Activated CD4-positive, alpha-beta T cell treated with anti-CD3 and anti-CD28 coated beads, Interleukin-2, amount 50 U/mL, for 48 hours (primary cell): ENCODE measurements around the gene KLHDC7B.
"Not testable (repeated sequence)": the region's sequence is repeated elsewhere in the genome, so short reads cannot be mapped to it uniquely, and the experiment has no call there.

Source experiments
- DNase-seq, 2 experiments: peaks; one replicate each; pipeline ENCODE4 v3.0.0-alpha.2; 2020

The KLHDC7B gene

DNA sequence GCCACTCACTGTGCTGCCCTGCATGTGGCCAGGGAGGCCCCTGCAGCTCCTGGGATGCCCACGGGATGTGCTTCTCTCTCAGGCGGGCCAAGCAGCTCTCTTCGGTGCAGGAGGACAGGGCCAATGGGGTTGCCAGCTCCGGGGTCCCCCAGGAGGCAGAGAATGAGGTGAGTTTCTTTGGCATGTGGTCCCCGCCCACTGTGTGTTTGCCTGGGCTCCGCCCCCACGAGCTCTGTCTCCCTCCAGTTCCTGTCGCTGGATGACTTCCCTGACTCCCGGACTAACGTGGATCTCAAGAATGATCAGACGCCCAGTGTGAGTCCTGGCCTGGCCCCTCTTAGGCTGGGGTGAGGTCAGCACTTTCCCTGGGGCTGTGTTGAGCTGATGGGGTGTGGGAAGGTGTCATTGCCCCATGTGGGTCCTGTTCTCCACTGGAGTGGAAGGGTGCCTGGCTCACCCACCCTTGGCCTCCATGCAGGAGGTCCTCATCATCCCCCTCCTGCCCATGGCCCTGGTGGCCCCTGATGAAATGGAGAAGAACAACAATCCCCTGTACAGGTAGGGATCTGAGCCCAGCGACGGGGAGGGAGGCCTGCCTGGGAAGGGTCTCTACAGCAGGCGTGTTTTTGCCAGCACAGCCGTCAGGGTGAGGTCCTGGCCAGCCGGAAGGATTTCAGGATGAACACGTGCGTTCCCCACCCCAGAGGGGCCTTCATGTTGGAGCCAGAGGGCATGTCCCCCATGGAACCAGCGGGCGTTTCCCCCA, 28.0 kb upstream of the KLHDC7B start:
- DNase-seq, result no peak

DNA sequence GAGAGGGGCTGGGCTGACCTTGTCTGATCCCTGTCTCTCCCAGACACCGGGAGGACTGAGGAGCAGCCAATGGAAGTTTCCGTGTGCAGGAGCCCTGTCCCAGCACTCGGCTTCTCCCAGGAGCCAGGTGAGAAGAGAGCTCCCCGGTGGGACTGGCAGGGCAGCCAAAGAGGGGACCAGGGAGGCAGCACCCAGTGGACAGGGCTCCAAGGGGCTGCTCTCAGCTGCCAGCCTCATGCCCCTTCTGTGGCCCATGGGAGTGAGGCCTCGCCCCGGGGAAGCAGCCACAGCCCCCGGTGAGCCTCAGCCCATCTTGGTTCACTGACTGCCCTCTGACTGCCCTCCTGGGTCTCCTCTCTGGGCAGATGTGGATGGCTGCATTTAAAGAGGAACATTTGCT, 27.1 kb upstream of the KLHDC7B start:
- no peak for DNase-seq

DNA sequence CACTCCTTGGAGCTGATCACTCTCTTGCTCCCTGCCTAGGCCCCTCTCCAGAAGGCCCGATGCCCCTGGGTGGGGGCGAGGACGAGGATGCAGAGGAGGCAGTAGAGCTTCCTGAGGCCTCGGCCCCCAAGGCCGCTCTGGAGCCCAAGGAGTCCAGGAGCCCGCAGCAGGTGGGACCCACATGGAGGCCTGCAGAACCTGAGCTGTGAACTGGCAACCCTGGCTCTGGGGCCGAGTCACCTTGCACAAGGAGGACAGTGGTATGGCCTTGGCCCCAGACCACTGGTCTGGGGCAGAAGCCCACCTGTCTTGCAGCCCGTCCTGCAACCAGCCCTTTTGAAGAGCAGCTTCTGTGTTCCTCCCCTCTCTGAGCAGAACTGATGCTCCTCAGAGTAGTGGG, 26.5 kb upstream of the KLHDC7B start:
- no peak for DNase-seq

DNA sequence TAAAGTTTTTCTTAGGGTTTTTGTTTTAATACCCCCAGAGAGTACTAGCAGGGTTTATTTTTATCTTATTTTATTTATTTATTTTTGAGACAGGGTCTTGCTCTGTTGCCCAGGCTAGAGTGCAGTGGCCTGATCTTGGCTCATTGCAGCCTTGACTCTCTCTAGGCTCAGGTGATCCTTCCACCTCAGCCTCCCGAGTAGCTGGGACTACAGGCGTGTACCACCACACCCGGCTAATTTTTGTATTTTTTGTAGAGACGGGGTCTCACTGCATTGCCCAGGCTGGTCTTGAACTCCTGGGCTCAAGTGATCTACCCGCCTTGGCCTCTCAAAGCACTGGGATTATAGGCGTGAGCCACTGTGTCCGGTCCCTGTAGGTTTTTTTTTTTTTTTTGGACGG, 25.5 kb upstream of the KLHDC7B start:
- DNase-seq, result not testable (repeated sequence)

DNA sequence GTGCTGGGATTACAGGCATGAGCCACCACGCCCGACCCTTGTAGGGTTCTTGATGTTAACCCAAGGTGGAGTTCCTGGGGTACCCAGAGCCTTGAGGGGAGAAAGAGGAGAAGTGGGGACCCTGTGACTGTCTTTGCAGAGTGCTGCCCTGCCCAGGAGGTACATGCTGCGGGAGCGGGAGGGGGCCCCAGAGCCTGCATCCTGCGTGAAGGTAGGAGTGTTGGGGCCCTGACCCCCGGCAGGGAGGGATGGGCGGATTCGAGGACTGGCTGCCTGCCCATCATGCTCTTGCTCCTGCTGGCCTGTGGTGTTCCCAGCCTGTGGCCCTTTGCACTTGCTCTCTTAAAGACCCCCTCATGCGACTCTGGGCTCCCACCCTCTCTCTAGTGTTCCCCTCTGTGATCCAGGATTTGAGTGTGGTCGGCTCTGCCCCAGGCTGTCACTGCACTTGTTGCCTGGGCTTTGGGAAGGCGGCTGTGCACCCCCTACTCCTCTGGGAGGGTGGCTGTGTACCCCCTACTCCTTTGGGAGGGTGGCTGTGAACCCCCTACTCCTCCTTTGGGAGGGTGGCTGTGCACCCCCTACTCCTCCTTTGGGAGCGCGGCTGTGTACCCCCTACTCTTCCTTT, 24.8 kb upstream of the KLHDC7B start:
- DNase-seq, result no peak

DNA sequence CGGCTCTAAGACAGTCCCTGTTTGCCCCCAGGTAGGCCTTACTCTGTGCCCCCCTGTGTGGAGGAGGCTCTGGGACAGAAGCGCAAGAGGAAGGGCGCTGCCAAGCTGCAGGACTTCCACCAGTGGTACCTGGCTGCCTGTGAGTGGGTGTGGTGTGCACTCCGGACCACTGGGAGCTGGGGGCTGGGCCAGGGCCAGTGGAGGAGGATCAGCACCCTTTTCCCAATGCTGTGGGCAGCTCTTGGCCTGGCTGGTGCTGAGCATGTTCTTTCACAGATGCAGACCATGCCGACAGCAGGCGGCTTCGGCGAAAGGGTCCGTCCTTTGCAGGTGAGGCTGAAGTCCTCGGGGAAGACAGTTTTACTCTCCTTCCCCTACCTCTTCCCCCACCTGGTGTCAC, 24.0 kb upstream of the KLHDC7B start:
- no peak for DNase-seq

DNA sequence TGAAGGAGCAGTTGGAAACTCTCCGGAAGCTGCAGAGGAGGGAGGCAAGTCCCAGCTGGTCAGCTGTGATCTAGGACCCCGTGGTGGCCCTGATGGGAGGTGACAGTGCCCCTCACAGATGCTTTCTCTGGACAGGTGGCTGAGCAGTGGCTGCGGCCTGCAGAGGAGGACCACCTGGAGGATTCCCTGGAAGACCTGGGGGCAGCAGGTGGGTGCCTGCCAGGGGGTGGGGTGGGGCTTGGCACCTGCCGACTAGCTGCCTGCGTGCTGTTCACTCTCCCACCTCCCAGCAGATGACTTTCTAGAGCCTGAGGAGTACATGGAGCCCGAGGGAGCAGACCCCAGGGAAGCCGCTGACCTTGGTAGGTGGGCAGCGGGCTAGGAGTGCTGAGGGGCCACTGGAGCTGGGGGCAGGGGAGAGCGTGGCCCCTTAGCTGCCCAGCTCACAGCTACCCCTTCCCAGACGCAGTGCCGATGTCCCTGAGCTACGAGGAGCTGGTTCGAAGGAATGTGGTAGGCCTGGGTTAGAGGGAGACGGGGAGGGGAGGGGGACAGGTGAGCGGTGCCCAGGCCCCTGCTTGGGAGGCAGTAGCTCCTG, 23.4 kb upstream of the KLHDC7B start:
- no peak for DNase-seq

DNA sequence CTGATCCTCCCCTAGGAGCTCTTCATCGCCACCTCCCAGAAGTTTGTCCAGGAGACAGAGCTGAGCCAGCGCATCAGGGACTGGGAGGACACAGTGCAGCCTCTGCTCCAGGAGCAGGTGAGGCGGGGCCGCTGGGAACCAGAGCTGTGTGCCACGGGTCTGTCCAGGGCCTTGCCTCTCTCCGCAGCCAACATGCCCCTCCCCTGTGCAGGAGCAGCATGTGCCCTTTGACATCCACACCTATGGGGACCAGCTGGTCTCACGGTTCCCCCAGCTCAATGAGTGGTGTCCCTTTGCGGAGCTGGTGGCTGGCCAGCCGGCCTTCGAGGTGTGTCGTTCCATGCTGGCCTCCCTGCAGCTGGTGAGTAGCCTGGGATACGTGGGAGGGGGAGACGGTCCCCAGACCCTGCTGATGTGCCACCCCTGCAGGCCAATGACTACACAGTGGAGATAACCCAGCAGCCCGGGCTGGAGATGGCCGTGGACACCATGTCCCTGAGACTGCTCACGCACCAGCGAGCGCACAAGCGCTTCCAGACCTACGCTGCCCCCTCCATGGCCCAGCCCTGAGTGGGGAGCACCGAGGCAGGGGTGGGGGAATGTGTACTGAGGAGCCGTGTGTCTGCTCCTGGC, 22.8 kb upstream of the KLHDC7B start:
- no peak for DNase-seq

DNA sequence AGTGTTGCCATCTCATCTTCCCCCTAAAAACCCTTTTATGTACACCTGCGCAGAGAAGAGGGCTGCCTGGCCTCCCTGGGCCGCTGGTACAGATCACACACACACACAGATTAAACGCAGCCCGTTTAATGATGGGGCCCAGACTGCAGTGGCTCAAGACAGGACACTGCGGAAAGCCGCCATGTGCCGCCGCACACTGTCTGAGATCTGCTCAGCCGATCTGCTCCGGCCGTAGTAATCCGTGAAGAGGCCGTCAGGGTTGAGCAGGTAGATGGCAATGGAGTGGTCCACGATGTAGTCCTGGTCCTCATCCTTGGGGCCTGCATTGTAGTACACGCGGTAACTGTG, 22.3 kb upstream of the KLHDC7B start:
- no peak for DNase-seq

DNA sequence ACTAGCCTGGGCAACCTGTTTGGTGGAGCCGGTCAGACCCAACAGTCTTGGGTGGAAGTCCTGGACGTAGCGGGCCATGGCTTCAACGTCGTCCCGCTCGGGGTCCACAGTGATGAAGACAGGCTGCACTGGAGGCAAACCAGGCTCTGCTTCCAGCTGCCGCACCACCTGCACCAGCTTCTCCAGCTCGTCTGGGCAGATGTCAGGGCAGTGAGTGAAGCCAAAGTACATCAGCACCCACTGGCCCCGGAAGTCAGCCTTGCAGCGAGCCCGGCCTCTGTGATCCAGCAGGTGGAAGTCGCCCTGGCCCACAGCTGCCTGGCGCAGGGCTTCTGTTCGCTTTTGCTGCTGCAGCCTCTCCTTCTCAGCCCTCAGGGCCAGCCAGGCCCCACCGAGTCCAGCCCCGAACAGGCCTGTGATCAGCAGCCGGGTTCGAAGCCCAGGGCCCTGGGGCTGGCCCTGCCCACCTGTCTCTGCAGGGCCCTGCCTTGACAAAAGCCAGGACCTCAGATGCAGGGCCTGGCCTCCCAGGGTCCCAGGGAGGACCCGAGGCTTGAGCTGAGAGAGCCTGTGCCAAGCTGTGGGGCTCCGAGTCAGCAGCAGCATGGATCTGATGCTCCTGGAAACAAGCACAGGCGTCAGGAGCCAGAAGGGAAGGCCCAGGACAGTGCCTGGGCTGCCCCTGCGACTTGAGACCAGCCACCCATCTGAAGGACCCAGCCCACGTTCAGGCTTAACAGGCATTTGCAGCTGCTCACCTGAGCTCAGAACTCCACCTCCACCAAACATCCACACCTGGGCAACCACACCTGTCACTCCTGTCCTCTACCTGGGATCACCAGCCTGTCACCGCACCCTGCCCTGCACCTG, 21.7 kb upstream of the KLHDC7B start:
- DNase-seq, result no peak

DNA sequence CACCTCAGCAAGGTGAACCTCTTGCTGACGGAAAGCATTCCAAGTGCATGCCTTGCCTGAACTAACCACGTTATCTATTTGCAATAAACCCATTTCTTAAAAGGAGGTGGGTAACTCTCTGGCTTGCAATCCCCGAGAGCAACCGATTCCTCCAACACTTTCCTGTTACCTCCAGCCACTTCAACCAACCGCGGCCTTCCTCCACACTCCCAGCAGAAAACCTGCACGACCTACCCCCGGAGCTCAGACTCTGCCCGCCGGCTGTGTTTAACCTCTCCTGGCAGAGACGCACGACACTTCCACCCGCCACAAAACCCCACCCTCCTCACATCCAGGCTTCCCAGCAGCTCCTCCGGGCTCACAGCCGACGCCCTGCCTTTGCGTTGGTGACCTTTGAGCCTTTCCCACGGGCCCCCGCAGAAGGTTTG, 21.0 kb upstream of the KLHDC7B start:
- DNase-seq, result no peak

DNA sequence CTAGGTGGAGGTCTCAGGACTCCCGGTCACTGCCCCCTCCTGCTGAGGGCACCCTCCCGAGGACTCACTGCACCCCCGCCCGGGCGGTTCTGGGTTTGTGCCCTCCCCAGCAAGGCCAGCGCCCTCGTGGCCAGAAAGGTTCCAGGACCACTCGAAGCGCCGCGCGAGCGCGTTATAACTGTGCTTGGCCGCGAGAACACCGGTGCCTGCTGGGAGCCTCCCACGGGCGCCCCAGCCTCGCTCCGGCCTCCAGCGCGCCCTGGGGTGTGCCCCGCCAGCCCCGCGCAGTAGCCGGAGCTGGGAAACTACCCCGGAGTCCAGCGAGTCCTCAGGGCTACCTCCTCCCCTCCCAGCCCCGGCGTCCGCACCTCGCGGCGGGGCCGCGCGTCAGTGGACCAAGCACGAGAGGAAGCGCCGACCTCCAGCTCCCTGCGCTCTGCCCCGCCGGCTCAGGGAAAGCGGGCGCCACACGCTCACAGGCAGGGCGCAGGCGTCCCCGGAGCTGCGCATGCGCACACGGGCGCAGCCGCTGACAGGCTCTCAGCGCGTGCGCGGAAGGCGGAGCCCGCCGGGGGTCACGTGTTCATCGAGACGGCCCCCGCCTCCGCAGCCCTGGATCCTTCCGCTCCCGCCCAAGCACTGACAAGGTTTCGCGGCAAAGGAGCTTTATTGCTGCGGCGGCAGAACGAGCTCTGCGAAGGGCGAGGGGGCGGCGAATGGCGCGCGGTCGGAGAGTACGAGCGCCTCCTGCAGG, 20.4 kb upstream of the KLHDC7B start, which contains the start of gene SCO2:
TSS of gene SCO2 (minus strand) at position 495 of the 754 bp plus-strand sequence. CDS start 1,187 bp downstream, outside the sequence.
- peak; percentile 97 to 98 for DNase-seq

DNA sequence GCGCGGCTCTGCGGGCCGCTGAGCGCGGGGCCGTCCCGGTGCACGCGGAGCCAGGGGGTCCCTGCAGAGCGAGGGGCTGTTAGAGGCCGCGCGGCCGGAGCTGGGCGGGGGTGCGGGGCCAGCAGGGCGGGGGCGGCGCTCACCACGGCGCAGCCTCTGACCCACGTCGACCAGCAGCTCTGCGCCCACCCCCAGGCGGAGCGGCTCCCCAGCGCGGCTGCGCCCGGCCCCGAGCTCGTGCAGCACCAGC, 19.9 kb upstream of the KLHDC7B start:
- DNase-seq, result no peak

DNA sequence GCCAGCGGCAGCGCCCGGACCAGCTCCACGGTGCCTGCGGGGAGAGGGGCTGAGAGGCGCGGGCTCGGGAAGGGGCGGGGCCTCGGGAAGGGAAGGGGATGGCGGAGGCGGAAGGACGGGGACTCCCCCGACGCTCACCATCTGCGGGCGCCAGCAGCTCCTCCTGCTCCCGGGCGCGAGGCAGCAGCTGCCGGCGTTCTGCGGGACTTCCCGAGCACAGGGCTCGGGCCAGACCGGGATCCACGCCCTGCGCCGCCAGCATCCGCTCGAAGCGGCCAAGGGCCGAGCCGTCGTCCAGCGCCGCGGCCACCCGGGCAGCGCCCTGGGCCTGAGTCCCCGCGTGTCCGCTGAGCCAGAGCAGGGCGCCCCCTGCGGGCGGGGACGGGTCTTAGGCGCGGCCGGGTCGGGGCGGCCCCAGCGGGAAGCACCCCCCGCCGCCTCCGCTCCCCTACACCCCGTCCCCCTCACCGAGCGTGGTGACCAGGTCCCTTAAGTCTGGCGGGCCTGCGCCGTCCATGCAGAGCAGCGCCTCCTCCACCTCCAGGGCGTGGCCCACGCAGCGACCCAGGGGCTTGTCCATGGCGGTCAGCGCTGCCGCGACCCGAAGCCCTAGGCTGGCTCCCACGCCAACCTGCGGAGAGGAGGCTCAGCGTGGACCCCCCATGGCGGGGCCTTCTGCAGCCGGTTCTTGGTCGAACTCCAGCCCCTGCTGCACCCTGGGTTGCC, 19.4 kb upstream of the KLHDC7B start:
- DNase-seq, result peak; percentile 90 to 93

DNA sequence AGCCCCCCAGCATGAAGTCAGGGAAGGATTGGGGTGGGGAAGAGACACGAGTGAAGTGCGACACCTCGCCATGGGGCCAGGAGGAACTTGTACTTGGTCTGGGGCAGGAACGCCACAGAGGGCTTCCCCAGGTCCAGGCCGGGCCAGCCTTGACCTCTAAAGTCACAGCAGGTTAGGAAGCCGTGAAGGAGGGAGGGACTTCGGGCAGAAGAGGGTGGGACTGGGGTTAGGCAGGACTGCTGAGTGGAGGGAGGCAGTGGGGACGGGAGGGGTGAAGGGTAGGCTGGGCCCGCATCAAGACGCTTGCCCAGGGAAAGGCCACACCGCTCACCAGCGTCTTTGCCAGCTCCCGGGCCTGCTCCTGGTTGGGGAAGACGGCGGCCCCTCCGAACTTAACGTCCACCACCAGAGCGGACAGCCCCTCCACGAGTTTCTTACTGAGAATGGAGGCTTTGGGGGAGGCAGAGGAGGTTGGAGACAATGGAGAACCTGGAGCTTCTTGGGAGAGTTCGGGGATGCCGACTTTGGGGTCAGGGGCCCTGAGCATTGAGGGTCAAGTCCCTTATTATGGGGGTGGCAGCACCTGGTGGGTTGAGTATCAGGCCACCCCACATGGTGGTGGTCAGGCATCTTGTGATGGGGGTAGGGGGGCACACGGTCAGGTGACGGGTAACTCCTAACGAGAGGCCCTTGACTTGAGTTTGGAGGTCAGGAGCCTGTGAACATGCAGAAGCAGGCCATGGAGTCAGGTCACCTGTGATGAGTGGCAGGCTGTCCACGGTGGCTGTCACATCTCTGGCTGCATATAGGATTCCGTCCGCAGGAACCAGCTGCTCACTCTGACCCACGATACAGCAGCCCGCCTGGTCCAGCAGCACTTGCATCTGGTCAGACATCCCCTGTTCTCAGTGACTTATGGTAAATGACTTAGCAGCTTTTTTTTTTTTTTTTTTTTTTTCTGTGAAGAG, 18.6 kb upstream of the KLHDC7B start:
- peak; percentile 68 to 78 for DNase-seq

DNA sequence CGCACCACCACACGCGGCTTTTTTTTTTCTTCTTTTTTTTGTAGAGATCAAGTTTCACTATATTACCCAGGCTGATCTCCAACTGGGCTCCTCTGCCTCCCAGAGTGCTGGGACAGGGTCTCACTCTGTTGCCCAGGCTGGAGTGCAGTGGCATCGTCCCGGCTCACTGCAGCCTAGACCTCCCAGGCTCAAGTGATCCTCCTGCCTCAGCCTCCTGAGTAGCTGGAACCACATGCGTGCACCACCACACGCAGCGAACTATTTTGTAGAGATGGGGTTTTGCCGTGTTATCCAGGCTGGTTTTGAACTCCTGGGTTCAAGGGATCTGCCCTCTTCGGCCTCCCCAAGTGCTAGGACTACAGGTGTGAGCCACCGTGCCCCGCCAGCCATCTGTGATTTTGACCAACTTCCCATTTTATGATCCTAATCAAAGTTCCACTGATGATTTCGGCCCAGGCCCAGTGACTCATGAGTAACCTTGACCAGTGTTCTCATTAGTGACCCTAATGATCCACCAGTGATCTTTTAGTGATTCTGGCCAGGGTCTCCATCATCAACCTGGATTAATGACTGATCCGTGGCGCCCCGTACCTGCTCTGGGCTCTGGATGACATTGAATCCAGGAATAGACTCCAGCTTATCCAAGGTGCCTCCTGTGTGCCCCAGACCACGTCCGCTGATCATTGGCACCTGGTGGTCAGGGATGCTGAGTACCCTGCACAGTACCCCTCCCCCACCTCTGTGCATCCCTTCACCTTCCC, 17.6 kb upstream of the KLHDC7B start:
- DNase-seq, result no peak

DNA sequence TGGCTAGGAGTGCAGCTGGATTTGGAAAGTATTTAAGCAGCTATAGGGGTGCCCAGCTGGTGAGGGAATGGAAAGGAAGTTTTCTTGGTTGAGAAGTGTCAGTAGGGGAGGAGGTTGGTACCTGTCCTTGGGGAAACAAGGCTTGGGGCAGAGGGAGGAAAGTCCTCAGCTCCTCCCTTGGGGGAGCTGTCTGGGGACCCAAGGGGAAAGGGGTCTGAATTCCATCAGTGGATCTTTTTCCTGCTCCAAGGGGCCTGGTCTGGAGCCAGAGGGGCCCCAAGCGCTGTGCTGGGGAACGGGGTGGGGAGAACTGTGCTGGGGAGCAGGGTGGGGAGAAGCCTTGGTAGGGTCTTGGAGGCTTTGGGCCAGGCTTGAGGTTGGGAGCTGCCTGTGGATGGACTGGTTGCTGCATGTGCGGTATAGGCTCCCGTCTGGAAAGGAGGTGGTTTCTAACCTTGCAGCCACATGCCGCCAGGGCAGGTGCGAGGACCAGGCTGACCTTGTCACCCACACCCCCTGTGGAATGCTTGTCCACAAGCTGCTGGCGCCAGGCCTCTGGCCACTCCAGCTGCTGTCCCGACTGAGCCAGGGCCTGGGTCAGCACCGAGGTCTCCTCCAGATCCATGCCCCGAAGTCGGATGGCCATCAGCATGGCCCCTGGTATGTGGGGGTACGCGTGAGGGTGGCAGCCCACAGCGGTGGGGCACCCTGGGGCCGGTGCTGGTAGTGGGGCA, 16.9 kb upstream of the KLHDC7B start:
- no peak for DNase-seq

DNA sequence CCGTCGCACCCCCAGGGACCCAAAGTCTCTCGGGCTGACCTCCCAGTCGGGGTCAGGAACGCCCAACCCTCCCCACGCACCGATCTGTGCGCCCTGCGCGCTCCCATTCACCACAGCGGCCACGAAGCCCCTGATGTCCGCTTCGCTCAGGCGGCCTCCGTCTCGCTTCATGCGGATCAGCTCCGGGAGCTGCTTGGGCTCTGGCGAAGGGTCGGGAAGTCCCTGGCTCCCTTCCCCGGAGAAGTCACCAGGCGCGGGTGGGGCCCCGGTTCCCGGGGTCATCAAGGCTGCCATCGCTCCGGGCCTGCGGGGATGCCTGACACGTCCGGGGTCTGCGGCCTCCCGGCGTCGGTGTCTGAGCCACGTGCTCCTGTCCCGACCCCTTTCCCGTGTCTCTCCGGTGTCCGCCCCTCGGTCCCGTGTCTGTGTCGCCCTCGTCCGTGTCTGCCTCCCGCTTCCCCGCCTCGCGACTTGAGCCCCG, 16.2 kb upstream of the KLHDC7B start:
- DNase-seq, result no peak
